Neural cell (in vitro differentiated cells): Measurements from ENCODE around the gene RGL1. TPM values are rescaled to one million over a fixed set of nuclear protein-coding genes. Genes with fewer than 3 reads are reported as not detected.

Experiments
- H2AFZ ChIP-seq: fragments of 200-600, 300-800 bp; sonication (generic), shearing (Covaris generic); 2 replicates; pipeline ENCODE4 v1.6.0; 2014; ENCODE audit warnings: low read depth, mild to moderate bottlenecking, antibody characterized with exemption, low read length, moderate library complexity
- H3F3A ChIP-seq: fragments of 200-600 bp; shearing (Covaris generic); 2 replicates; pipeline ENCODE4 v1.6.1; 2016; ENCODE audit warnings: mild to moderate bottlenecking, moderate library complexity, mixed read lengths, antibody characterized with exemption, low read length; ENCODE audit not compliant: insufficient read depth, poor library complexity, severe bottlenecking
- H3K27ac ChIP-seq: fragments of 200-600, 300-800 bp; sonication (generic), shearing (Covaris generic); 2 replicates; pipeline ENCODE4 v1.5.1; 2014; ENCODE audit warnings: mild to moderate bottlenecking, low read length, moderate library complexity
- H3K27me3 ChIP-seq: fragments of 300-800, 200-600 bp; sonication (generic), shearing (Covaris generic); 2 replicates; pipeline ENCODE4 v1.6.0; 2014; ENCODE audit warnings: mild to moderate bottlenecking, low read depth, low read length, moderate library complexity; ENCODE audit not compliant: insufficient read depth
- H3K36me3 ChIP-seq: fragments of 300-800, 200-600 bp; sonication (generic), shearing (Covaris generic); 2 replicates; pipeline ENCODE4 v1.5.1; 2014; ENCODE audit warnings: mild to moderate bottlenecking, antibody characterized with exemption, low read length, moderate library complexity; ENCODE audit not compliant: insufficient read depth
- H3K4me2 ChIP-seq: fragments of 300-800, 200-600 bp; sonication (generic), shearing (Covaris generic); 2 replicates; pipeline ENCODE4 v1.6.0; 2014; ENCODE audit warnings: mild to moderate bottlenecking, low read length
- H3K4me3 ChIP-seq: fragments of 300-800, 200-600 bp; sonication (generic), shearing (Covaris generic); 2 replicates; pipeline ENCODE4 v1.5.1; 2014; ENCODE audit warnings: mild to moderate bottlenecking, low read length, moderate library complexity
- H3K79me2 ChIP-seq: fragments of 200-600 bp; shearing (Covaris generic); replicated peaks from 2 replicates; pipeline ENCODE4 v1.6.0; 2014; ENCODE audit warnings: mild to moderate bottlenecking, low read length, moderate library complexity; ENCODE audit not compliant: insufficient read depth
- H3K9ac ChIP-seq: fragments of 300-800, 200-600 bp; sonication (generic), shearing (Covaris generic); 2 replicates; pipeline ENCODE4 v1.6.1; 2016; ENCODE audit warnings: mild to moderate bottlenecking, low read length, mixed read lengths
- H3K9me2 ChIP-seq: fragments of 200-600 bp; shearing (Covaris generic); 2 replicates; pipeline ENCODE4 v1.6.1; 2016; ENCODE audit warnings: mild to moderate bottlenecking, low read length, mixed read lengths; ENCODE audit not compliant: insufficient read depth
- H3K9me3 ChIP-seq: fragments of 200-600, 300-800 bp; sonication (generic), shearing (Covaris generic); 2 replicates; pipeline ENCODE4 v1.6.1; 2016; ENCODE audit warnings: mild to moderate bottlenecking, mixed run types, low read length, moderate library complexity, mixed read lengths
- H4K20me1 ChIP-seq: fragments of 200-600 bp; shearing (Covaris generic); 2 replicates; pipeline ENCODE4 v1.6.1; 2016; ENCODE audit warnings: mild to moderate bottlenecking, mixed run types; ENCODE audit not compliant: insufficient read depth
- EP300 ChIP-seq: fragments of 450-650 bp; conservative IDR thresholded peaks from 2 replicates; pipeline ENCODE4 v1.6.1; 2014; ENCODE audit warnings: antibody characterized with exemption, mild to moderate bottlenecking, moderate library complexity; ENCODE audit not compliant: poor library complexity, severe bottlenecking
- EZH2 ChIP-seq: fragments of 200-600, 300-800 bp; shearing (Covaris generic), sonication (generic); IDR thresholded peaks from 2 replicates; pipeline ENCODE4 v1.6.1; 2014; ENCODE audit warnings: antibody characterized with exemption, low read length, borderline replicate concordance, mild to moderate bottlenecking; ENCODE audit not compliant: insufficient read depth, poor library complexity, severe bottlenecking
- MXI1 ChIP-seq: fragments of 450-650 bp; conservative IDR thresholded peaks from 2 replicates; pipeline ENCODE4 v1.6.1; 2014; ENCODE audit warnings: antibody characterized with exemption, mild to moderate bottlenecking; ENCODE audit not compliant: poor library complexity, severe bottlenecking
- POLR2AphosphoS5 ChIP-seq: IDR thresholded peaks from 2 replicates; pipeline ENCODE4 v1.6.1; 2012
- RAD21 ChIP-seq: fragments of 450-650 bp; conservative IDR thresholded peaks from 2 replicates; pipeline ENCODE4 v1.6.1; 2014; ENCODE audit warnings: antibody characterized with exemption, mild to moderate bottlenecking, moderate library complexity
- REST ChIP-seq: IDR thresholded peaks from 2 replicates; pipeline ENCODE4 v1.6.1; 2012; ENCODE audit warnings: borderline replicate concordance
- SMC3 ChIP-seq: fragments of 450-650 bp; conservative IDR thresholded peaks from 2 replicates; pipeline ENCODE4 v1.6.1; 2014; ENCODE audit warnings: antibody characterized with exemption, mild to moderate bottlenecking, moderate library complexity; ENCODE audit not compliant: poor library complexity
- TAF1 ChIP-seq: IDR thresholded peaks from 2 replicates; pipeline ENCODE4 v1.6.1; 2012; ENCODE audit warnings: low read depth
- polyA plus RNA-seq: library from polyadenylated mRNA; depleted of rRNA; stranded (reverse); fragments of >200 nt; gene quantifications from 2 replicates; pipeline ENCODE4 v1.2.3, GENCODE V29; 2014
- TF ChIP-seq, protein P1 (sequence below): fragments of 450-650 bp; IDR thresholded peaks from 2 replicates; pipeline ENCODE4 v1.5.1; 2014; ENCODE audit warnings: antibody characterized with exemption, mild to moderate bottlenecking, moderate library complexity; ENCODE audit not compliant: poor library complexity, severe bottlenecking

RGL1 gene
- polyA plus RNA-seq, 1 donor from 2014 or later, result 14.7 TPM

DNA sequence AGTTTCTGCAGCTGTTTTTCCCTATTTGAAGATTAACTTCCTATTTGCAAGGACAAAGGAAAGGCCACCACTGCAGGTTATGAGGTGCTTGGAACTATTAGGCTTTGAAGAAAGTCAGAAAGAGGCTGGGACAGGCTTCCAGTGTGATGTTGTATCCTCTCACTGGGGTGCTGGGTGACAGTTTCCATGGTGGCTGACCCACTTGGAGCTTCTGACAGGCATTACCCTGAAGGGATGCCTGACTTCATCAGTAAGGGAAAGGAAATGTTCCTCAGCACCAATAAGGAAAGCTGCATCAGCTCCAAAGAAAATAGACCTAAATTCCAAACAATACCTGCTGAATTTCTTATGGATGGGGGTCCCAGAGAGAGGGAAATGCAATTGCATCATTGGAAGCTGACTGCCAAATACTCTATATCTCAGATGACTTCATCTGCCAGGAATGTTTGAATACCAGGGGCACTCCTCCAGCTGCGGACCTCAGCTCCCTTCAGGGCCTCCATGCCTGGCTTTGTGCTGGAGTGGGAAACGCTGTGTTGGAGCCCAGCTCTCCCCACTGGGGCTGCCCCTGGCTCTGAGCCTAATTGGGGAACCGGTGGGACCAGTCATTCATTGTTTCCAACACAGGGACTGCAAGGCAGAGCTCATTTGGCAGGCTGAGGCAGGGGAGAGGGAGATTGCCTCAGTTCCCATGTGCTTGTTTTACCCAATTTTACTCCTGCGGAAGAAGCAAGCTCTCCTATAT is 76.6 kb downstream of the RGL1 start:
- Histone ChIP-seq H3K4me2 (no peak overlapping the region), H3K36me3 (no peaks in the 10 kb centered on the region), H3K27me3 (no peaks in the 10 kb centered on the region), H4K20me1 (no peaks in the 10 kb centered on the region), H2AFZ (no peak overlapping the region), H3K79me2 (no peaks in the 10 kb centered on the region), H3F3A (no peaks in the 10 kb centered on the region), H3K9ac (no peak overlapping the region), H3K9me3 (no peaks in the 10 kb centered on the region), H3K27ac (no peak overlapping the region), H3K4me3 (no peak overlapping the region), H3K9me2 (no peaks in the 10 kb centered on the region)
- no peak for TF ChIP-seq POLR2AphosphoS5
- no peak for TF ChIP-seq EZH2
- TF ChIP-seq REST, result no peak
- TF ChIP-seq EP300, result no peak
- no peak for TF ChIP-seq TAF1
- TF ChIP-seq RAD21, result no peak
- TF ChIP-seq, protein P1, sequence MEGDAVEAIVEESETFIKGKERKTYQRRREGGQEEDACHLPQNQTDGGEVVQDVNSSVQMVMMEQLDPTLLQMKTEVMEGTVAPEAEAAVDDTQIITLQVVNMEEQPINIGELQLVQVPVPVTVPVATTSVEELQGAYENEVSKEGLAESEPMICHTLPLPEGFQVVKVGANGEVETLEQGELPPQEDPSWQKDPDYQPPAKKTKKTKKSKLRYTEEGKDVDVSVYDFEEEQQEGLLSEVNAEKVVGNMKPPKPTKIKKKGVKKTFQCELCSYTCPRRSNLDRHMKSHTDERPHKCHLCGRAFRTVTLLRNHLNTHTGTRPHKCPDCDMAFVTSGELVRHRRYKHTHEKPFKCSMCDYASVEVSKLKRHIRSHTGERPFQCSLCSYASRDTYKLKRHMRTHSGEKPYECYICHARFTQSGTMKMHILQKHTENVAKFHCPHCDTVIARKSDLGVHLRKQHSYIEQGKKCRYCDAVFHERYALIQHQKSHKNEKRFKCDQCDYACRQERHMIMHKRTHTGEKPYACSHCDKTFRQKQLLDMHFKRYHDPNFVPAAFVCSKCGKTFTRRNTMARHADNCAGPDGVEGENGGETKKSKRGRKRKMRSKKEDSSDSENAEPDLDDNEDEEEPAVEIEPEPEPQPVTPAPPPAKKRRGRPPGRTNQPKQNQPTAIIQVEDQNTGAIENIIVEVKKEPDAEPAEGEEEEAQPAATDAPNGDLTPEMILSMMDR, result no peak
- TF ChIP-seq SMC3, result no peak
- TF ChIP-seq MXI1, result no peak

DNA sequence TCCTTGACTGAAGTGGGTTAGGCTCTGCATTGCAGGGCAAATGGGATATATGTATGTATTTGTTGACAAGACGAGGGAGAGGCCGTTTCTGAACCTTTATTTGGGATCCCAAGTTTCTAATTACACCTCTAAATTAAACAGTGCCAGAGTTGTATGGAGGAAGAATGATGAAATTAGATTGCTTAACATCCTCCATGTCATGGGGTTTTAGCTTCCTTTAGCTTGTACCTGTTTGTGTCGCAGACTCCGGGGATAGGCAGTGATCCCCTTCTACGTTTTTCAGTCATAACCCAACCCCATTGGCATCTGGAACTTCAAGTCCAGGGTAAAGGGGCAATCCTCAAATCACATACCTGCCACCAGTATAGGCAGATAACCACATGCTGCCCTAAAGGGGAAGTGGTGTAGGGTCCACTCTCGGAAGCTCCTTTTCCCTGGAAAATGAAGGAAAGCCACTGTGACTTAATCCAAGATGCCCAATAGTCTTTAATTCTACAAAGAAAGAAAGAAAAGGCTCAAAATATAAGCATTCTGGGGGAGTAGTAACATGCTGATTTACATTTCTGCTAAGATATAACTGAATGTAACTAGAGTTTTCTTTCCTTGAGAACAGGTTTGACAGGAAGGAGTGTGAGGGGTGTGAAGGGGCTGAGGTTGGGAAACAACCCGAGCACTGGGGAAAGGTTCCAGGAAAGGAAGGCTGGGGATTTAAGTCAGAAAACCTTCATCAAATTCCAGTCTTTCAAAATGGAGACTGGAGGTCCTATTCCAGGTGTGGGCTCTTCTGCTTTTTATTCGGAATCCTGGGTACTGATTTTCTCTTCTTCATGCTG is 77.6 kb downstream of the RGL1 start:
- Histone ChIP-seq H3K9me2 (no peaks in the 10 kb centered on the region), H3K27ac (no peak overlapping the region), H3F3A (no peaks in the 10 kb centered on the region), H3K36me3 (no peaks in the 10 kb centered on the region), H3K79me2 (no peaks in the 10 kb centered on the region), H3K9ac (no peak overlapping the region), H3K4me2 (no peak overlapping the region), H3K27me3 (no peaks in the 10 kb centered on the region), H3K4me3 (no peak overlapping the region), H3K9me3 (no peaks in the 10 kb centered on the region), H4K20me1 (no peaks in the 10 kb centered on the region), H2AFZ (no peak overlapping the region)
- TF ChIP-seq POLR2AphosphoS5 (no peak), TAF1 (no peak), RAD21 (no peak), EZH2 (no peak), MXI1 (no peak), EP300 (no peak), SMC3 (no peak), REST (no peak)
- TF ChIP-seq, protein P1, result no peak
